ENCODE measurements around the gene MYBPH. TPM values are rescaled to one million over a fixed set of nuclear protein-coding genes. Genes with fewer than 3 reads are reported as not detected.

MYBPH gene
- total and polyA plus RNA-seq, 2 experiments from 2014 or later: not detected

GRCh38 chr1:203124546-203125317, 50.9 kb downstream of the MYBPH start (continued):
- TF ChIP-seq, protein P1, sequence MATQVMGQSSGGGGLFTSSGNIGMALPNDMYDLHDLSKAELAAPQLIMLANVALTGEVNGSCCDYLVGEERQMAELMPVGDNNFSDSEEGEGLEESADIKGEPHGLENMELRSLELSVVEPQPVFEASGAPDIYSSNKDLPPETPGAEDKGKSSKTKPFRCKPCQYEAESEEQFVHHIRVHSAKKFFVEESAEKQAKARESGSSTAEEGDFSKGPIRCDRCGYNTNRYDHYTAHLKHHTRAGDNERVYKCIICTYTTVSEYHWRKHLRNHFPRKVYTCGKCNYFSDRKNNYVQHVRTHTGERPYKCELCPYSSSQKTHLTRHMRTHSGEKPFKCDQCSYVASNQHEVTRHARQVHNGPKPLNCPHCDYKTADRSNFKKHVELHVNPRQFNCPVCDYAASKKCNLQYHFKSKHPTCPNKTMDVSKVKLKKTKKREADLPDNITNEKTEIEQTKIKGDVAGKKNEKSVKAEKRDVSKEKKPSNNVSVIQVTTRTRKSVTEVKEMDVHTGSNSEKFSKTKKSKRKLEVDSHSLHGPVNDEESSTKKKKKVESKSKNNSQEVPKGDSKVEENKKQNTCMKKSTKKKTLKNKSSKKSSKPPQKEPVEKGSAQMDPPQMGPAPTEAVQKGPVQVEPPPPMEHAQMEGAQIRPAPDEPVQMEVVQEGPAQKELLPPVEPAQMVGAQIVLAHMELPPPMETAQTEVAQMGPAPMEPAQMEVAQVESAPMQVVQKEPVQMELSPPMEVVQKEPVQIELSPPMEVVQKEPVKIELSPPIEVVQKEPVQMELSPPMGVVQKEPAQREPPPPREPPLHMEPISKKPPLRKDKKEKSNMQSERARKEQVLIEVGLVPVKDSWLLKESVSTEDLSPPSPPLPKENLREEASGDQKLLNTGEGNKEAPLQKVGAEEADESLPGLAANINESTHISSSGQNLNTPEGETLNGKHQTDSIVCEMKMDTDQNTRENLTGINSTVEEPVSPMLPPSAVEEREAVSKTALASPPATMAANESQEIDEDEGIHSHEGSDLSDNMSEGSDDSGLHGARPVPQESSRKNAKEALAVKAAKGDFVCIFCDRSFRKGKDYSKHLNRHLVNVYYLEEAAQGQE (IDR thresholded peaks at IDR 0.05; ENCODE audit: unreplicated experiment): no peak

DNA sequence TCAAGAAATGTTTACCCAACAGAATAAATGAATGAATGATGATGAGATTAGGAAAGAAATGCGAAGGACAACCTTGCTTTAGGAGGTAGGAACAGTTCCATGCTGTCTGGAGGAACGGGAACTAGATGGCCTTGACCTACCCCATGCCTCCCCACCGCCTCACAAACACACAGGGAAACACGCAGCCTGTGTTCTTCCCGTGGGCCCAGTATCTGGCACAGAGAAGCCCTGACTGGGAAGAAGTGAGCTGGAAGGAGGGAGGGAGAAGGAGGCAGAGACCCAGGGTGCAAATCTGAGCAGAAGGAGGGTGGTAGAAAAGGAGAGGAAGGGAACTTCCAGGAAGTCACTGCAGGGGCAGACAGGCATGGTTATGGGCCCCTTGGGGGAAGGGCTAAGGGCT, 51.6 kb downstream of the MYBPH start:
- Mint-ChIP-seq H3K4me3 (no peak overlapping the region), H3K36me3 (ENCODE audit: low read depth) (no peaks in the 10 kb centered on the region), H3K27ac (no peak overlapping the region), H3K4me1 (peaks cover 34% of the 10 kb centered on the region), H3K27me3 (ENCODE audit: insufficient read depth, low read depth, poor library complexity) (peaks cover 41% of the 10 kb centered on the region), H3K9me3 (no peaks in the 10 kb centered on the region; the same call in 2 of the 3 replicates)
- no peak for ATAC-seq
- Histone ChIP-seq H3K27ac (ENCODE audit: low read depth) (no peak overlapping the region), H3K27me3 (ENCODE audit: insufficient read depth) (peaks cover 29% of the 10 kb centered on the region), H3F3A (replicated peaks; ENCODE audit: low read depth) (0 out of 2 replicates have a peak, but pooled peaks cover 3% of the 10 kb centered on the region), H3K36me3 (ENCODE audit: insufficient read depth) (no peaks in the 10 kb centered on the region), H4K20me1 (replicated peaks; ENCODE audit: insufficient read depth) (no peaks in the 10 kb centered on the region), H3K4me3 (no peak overlapping the region), H3K4me2 (no peak overlapping the region), H3K79me2 (replicated peaks; ENCODE audit: insufficient read depth) (no peaks in the 10 kb centered on the region), H3K9me2 (ENCODE audit: insufficient read depth) (no peaks in the 10 kb centered on the region), H3K4me1 (ENCODE audit: insufficient read depth) (peaks cover 15% of the 10 kb centered on the region), H2AFZ (no peak overlapping the region)
- DNase-seq (ENCODE audit: low spot score): no peak
- TF ChIP-seq POLR2AphosphoS5 (IDR thresholded peaks at IDR 0.05; ENCODE audit: low read depth): no peak
- TF ChIP-seq CTCF (conservative IDR thresholded peaks at IDR 0.05; ENCODE audit: low read depth in 2 of 2): no peak
- no peak for TF ChIP-seq CREB1 (CRISPR knock-in tag; IDR thresholded peaks at IDR 0.05; ENCODE audit: low read depth)
- TF ChIP-seq, protein P2, sequence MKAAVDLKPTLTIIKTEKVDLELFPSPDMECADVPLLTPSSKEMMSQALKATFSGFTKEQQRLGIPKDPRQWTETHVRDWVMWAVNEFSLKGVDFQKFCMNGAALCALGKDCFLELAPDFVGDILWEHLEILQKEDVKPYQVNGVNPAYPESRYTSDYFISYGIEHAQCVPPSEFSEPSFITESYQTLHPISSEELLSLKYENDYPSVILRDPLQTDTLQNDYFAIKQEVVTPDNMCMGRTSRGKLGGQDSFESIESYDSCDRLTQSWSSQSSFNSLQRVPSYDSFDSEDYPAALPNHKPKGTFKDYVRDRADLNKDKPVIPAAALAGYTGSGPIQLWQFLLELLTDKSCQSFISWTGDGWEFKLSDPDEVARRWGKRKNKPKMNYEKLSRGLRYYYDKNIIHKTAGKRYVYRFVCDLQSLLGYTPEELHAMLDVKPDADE (IDR thresholded peaks at IDR 0.05): no peak
- TF ChIP-seq NANOG (IDR thresholded peaks at IDR 0.05; ENCODE audit: borderline replicate concordance): no peak
- no peak for TF ChIP-seq EZH2phosphoT487 (IDR thresholded peaks at IDR 0.05; ENCODE audit: unreplicated experiment)
- TF ChIP-seq ZNF114 (CRISPR knock-in tag; IDR thresholded peaks at IDR 0.05): no peak
- TF ChIP-seq, protein P1 (IDR thresholded peaks at IDR 0.05; ENCODE audit: unreplicated experiment): no peak
- no peak for TF ChIP-seq ZNF331 (CRISPR knock-in tag; IDR thresholded peaks at IDR 0.05; ENCODE audit: low read depth)
